ENCODE measurements around the gene PCCA.
A peak's percentile ranks its signal among the peaks of the same experiment; 100 is the strongest.

PCCA gene, protein sequence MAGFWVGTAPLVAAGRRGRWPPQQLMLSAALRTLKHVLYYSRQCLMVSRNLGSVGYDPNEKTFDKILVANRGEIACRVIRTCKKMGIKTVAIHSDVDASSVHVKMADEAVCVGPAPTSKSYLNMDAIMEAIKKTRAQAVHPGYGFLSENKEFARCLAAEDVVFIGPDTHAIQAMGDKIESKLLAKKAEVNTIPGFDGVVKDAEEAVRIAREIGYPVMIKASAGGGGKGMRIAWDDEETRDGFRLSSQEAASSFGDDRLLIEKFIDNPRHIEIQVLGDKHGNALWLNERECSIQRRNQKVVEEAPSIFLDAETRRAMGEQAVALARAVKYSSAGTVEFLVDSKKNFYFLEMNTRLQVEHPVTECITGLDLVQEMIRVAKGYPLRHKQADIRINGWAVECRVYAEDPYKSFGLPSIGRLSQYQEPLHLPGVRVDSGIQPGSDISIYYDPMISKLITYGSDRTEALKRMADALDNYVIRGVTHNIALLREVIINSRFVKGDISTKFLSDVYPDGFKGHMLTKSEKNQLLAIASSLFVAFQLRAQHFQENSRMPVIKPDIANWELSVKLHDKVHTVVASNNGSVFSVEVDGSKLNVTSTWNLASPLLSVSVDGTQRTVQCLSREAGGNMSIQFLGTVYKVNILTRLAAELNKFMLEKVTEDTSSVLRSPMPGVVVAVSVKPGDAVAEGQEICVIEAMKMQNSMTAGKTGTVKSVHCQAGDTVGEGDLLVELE

DNA sequence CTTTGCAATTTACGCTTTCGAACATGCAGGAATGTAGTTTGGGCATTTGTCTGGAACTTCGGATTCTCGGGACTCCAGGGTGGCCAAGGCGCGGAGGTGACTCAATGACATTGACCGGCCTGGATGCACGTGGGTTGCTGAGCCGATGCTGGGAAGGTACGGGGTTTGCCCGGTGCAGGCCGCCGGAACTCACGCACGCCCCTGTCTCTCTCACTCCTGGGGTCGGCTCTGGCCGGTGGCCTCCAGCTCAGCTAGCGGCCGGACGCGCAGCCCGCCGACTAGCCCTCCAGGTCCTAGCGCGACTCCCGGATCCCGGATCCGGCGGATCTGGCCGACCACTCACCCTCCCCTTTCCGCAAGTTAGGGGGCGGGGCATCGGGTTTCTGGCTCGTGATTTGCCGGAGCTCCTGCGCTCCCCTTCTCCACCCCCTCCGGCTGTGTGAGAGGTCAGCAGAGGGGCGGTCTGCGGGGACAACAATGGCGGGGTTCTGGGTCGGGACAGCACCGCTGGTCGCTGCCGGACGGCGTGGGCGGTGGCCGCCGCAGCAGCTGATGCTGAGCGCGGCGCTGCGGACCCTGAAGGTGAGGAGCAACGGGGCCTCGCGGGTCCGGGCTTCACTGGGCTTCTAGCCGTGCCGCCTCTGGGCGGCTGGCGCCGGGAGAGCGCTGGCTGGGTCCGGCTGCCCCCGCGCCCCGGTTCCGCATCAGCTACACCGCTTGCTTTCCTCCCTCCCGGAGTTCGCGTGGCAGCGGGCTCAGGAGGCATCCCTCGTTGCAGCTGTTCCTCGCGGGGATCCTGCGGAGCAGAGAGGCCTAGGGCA is at the start of gene PCCA:
PCCA (plus strand) TSS at position 450 of the 821 bp plus-strand sequence; CDS start at position 478, 28 bp downstream.
- peak within 1 kb of the TSS; percentile 51 for H3K4me3 ChIP-seq (ENCODE audit: insufficient read depth, low read length, poor library complexity, severe bottlenecking)
- H3K4me2 ChIP-seq (ENCODE audit: low read depth, low read length, poor library complexity, severe bottlenecking) = peak within 1 kb of the TSS; percentile 63
- H3K9ac ChIP-seq (ENCODE audit: low read length) = peak within 1 kb of the TSS; percentile 52
- H3K79me2 ChIP-seq (ENCODE audit: insufficient read depth, low read length) = no peaks in the 10 kb centered on the region
- H4K20me1 ChIP-seq (ENCODE audit: low read depth, low read length) = no peaks in the 10 kb centered on the region
- TF ChIP-seq, protein P1, sequence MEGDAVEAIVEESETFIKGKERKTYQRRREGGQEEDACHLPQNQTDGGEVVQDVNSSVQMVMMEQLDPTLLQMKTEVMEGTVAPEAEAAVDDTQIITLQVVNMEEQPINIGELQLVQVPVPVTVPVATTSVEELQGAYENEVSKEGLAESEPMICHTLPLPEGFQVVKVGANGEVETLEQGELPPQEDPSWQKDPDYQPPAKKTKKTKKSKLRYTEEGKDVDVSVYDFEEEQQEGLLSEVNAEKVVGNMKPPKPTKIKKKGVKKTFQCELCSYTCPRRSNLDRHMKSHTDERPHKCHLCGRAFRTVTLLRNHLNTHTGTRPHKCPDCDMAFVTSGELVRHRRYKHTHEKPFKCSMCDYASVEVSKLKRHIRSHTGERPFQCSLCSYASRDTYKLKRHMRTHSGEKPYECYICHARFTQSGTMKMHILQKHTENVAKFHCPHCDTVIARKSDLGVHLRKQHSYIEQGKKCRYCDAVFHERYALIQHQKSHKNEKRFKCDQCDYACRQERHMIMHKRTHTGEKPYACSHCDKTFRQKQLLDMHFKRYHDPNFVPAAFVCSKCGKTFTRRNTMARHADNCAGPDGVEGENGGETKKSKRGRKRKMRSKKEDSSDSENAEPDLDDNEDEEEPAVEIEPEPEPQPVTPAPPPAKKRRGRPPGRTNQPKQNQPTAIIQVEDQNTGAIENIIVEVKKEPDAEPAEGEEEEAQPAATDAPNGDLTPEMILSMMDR (IDR thresholded peaks at IDR 0.05; ENCODE audit: insufficient read depth, low read length, poor library complexity, severe bottlenecking) = no peak
- TF ChIP-seq EZH2phosphoT487 (conservative IDR thresholded peaks at IDR 0.05; ENCODE audit: low read length) = no peak
- H3K9me2 ChIP-seq (replicated peaks; ENCODE audit: insufficient read depth, low read length) = no peaks in the 10 kb centered on the region
- H3F3A ChIP-seq (ENCODE audit: insufficient read depth) = no peaks in the 10 kb centered on the region
- H2AFZ ChIP-seq (ENCODE audit: low read depth, low read length, severe bottlenecking) = peak within 1 kb of the TSS; percentile 68
- H3K27ac ChIP-seq (ENCODE audit: low read depth, low read length) = no peak within 1 kb of the TSS
- H3K36me3 ChIP-seq (ENCODE audit: low read length) = no peaks in the 10 kb centered on the region
- no peaks in the 10 kb centered on the region for H3K27me3 ChIP-seq (ENCODE audit: low read length)
- H3K9me3 ChIP-seq (ENCODE audit: insufficient read depth, low read length) = no peaks in the 10 kb centered on the region

DNA sequence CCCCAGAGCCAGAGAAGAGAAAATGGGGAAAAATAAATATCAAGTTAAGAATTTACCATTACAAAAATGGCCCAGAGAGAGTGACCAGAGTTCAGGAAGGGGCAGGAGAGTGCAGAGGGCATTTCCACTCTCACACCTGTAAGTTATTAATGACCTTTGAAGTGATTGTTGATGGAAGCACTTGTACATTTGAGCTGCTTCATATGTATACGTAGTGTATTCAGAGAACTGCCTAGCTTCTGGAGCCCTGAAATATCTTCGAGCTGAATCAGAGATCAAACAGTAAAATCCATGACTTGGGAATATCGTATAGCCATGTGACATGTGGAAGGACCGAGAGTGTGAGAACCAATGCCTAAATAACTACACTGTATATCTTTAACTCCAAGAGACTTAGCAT is 49.2 kb upstream of the PCCA start:
- Histone ChIP-seq H3K27me3 (ENCODE audit: low read length) (no peaks in the 10 kb centered on the region), H3K9ac (ENCODE audit: low read length) (no peak overlapping the region), H3K36me3 (ENCODE audit: low read length) (no peaks in the 10 kb centered on the region), H3K79me2 (ENCODE audit: insufficient read depth, low read length) (no peaks in the 10 kb centered on the region), H3K27ac (ENCODE audit: low read depth, low read length) (no peak overlapping the region), H3K4me2 (ENCODE audit: low read depth, low read length, poor library complexity, severe bottlenecking) (no peak overlapping the region), H3K9me2 (replicated peaks; ENCODE audit: insufficient read depth, low read length) (no peaks in the 10 kb centered on the region), H3F3A (ENCODE audit: insufficient read depth) (no peaks in the 10 kb centered on the region), H2AFZ (ENCODE audit: low read depth, low read length, severe bottlenecking) (no peak overlapping the region), H4K20me1 (ENCODE audit: low read depth, low read length) (no peaks in the 10 kb centered on the region), H3K4me3 (ENCODE audit: insufficient read depth, low read length, poor library complexity, severe bottlenecking) (no peak overlapping the region), H3K9me3 (ENCODE audit: insufficient read depth, low read length) (no peaks in the 10 kb centered on the region)
- no peak for TF ChIP-seq EZH2phosphoT487 (conservative IDR thresholded peaks at IDR 0.05; ENCODE audit: low read length)
- TF ChIP-seq, protein P1 (IDR thresholded peaks at IDR 0.05; ENCODE audit: insufficient read depth, low read length, poor library complexity, severe bottlenecking) = no peak

DNA sequence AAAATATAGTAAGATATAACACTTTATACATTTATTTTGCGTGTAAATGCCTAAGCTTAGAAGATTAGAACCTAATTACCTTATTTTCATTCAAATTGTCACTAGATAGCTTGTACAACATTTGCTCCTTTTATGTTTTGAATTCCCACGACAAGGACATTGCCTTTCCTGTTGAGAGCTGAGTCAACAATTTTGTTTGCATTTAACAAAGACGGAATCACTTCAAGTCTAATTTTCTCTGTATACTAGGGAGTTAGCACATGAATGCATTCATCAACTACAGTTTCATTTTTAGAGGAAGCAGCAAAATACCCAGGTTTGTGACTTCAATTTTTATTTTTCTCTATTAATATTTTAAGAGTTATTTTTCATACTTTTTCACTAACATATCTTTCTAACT is 48.7 kb upstream of the PCCA start:
- H3K4me2 ChIP-seq (ENCODE audit: low read depth, low read length, poor library complexity, severe bottlenecking) = no peak overlapping the region
- H3K9me3 ChIP-seq (ENCODE audit: insufficient read depth, low read length) = no peaks in the 10 kb centered on the region
- H3K9ac ChIP-seq (ENCODE audit: low read length) = no peak overlapping the region
- no peak overlapping the region for H3K4me3 ChIP-seq (ENCODE audit: insufficient read depth, low read length, poor library complexity, severe bottlenecking)
- no peaks in the 10 kb centered on the region for H3K79me2 ChIP-seq (ENCODE audit: insufficient read depth, low read length)
- H3K27ac ChIP-seq (ENCODE audit: low read depth, low read length) = no peak overlapping the region
- H3F3A ChIP-seq (ENCODE audit: insufficient read depth) = no peaks in the 10 kb centered on the region
- H3K27me3 ChIP-seq (ENCODE audit: low read length) = no peaks in the 10 kb centered on the region
- no peaks in the 10 kb centered on the region for H3K36me3 ChIP-seq (ENCODE audit: low read length)
- TF ChIP-seq, protein P1 (IDR thresholded peaks at IDR 0.05; ENCODE audit: insufficient read depth, low read length, poor library complexity, severe bottlenecking) = no peak
- TF ChIP-seq EZH2phosphoT487 (conservative IDR thresholded peaks at IDR 0.05; ENCODE audit: low read length) = no peak
- no peaks in the 10 kb centered on the region for H4K20me1 ChIP-seq (ENCODE audit: low read depth, low read length)
- no peak overlapping the region for H2AFZ ChIP-seq (ENCODE audit: low read depth, low read length, severe bottlenecking)
- no peaks in the 10 kb centered on the region for H3K9me2 ChIP-seq (replicated peaks; ENCODE audit: insufficient read depth, low read length)
